SU-DHL-6 (cell line): ENCODE results near the gene EGFL8.

Source experiments
- H2AFZ ChIP-seq: fragments of 200-600 bp; sonication (generic); 2 replicates; pipeline ENCODE4 v1.6.1; 2014; ENCODE audit warnings: low read depth, mild to moderate bottlenecking, moderate library complexity, mixed read lengths, antibody characterized with exemption, low read length; ENCODE audit not compliant: severe bottlenecking
- H3F3A ChIP-seq: fragments of 200-600 bp; shearing (Covaris generic); 2 replicates; pipeline ENCODE4 v1.6.0; 2016; ENCODE audit warnings: antibody characterized with exemption, mild to moderate bottlenecking; ENCODE audit not compliant: insufficient read depth
- H3K27ac ChIP-seq: fragments of 200-600 bp; sonication (generic); 2 replicates; pipeline ENCODE4 v1.5.1; 2016; ENCODE audit warnings: low read depth, mild to moderate bottlenecking, low read length, moderate library complexity, mixed read lengths
- H3K27me3 ChIP-seq: fragments of 200-600 bp; sonication (generic), shearing (Covaris generic); 2 replicates; pipeline ENCODE4 v1.6.0; 2014; ENCODE audit warnings: mild to moderate bottlenecking, low read length
- H3K36me3 ChIP-seq: fragments of 200-600 bp; sonication (generic); 2 replicates; pipeline ENCODE4 v1.6.1; 2014; ENCODE audit warnings: mild to moderate bottlenecking, low read length, mixed read lengths
- H3K4me2 ChIP-seq: fragments of 300-600, 200-600 bp; shearing (Covaris generic), sonication (generic); 2 replicates; pipeline ENCODE4 v1.6.0; 2014; ENCODE audit warnings: low read length, low read depth, mild to moderate bottlenecking; ENCODE audit not compliant: poor library complexity, severe bottlenecking
- H3K4me3 ChIP-seq: fragments of 200-600 bp; sonication (generic); 2 replicates; pipeline ENCODE4 v1.5.1; 2014; ENCODE audit warnings: antibody characterized with exemption, low read length, mild to moderate bottlenecking, mixed read lengths; ENCODE audit not compliant: insufficient read depth, poor library complexity, severe bottlenecking
- H3K79me2 ChIP-seq: fragments of 200-600 bp; sonication (generic); 2 replicates; pipeline ENCODE4 v1.6.1; 2014; ENCODE audit warnings: mild to moderate bottlenecking, low read length, moderate library complexity; ENCODE audit not compliant: insufficient read depth
- H3K9ac ChIP-seq: fragments of 200-600 bp; sonication (generic); 2 replicates; pipeline ENCODE4 v1.7.0; 2014; ENCODE audit warnings: mild to moderate bottlenecking, low read length
- H3K9me2 ChIP-seq: fragments of 200-600 bp; sonication (generic); replicated peaks from 2 replicates; pipeline ENCODE4 v1.6.1; 2014; ENCODE audit warnings: low read length; ENCODE audit not compliant: insufficient read depth
- H3K9me3 ChIP-seq: fragments of 200-600 bp; sonication (generic); 2 replicates; pipeline ENCODE4 v1.6.1; 2014; ENCODE audit warnings: low read length, mixed read lengths; ENCODE audit not compliant: insufficient read depth
- H4K20me1 ChIP-seq: fragments of 200-600 bp; sonication (generic); 2 replicates; pipeline ENCODE4 v1.6.1; 2014; ENCODE audit warnings: low read depth, mild to moderate bottlenecking, antibody characterized with exemption, low read length, moderate library complexity, mixed read lengths
- CTCF ChIP-seq: fragments of 200-600 bp; sonication (generic); IDR thresholded peaks from one replicate; pipeline ENCODE4 v1.5.1; 2017; ENCODE audit warnings: antibody characterized with exemption, mild to moderate bottlenecking, low read length, moderate library complexity; ENCODE audit not compliant: insufficient read depth, poor library complexity, severe bottlenecking
- EZH2phosphoT487 ChIP-seq: fragments of 200-600 bp; sonication (generic), shearing (Covaris generic); conservative IDR thresholded peaks from 2 replicates; pipeline ENCODE4 v1.6.1; 2018; ENCODE audit warnings: mild to moderate bottlenecking, antibody characterized with exemption, low read length, moderate library complexity, mixed read lengths

The EGFL8 gene

DNA sequence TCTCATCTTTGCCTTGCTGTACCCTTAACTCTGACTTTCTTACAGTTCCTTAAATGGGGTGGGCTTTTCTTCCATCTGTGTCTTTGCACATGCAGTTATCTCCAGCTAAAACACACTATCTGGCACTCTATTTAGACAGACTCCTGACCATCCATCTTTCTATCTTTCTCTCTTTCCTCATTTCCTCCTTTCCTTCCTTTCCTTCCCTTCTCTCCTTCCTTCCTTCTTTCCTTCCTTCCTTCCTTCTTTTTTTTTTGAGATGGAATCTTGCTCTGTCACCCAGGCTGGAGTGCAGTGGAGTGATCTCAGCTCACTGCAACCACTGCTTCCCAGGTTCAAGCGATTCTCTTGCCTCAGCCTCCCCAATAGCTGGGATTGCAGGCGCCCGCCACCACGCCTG lies 51.2 kb downstream of the EGFL8 start:
- Histone ChIP-seq H3K9me2 (no peaks in the 10 kb centered on the region), H3K4me3 (no peak overlapping the region), H3K4me2 (no peak overlapping the region), H3F3A (no peaks in the 10 kb centered on the region), H3K9me3 (no peaks in the 10 kb centered on the region), H4K20me1 (no peaks in the 10 kb centered on the region), H3K36me3 (no peaks in the 10 kb centered on the region), H3K9ac (no peak overlapping the region), H2AFZ (no peak overlapping the region), H3K79me2 (no peaks in the 10 kb centered on the region), H3K27ac (no peak overlapping the region), H3K27me3 (no peaks in the 10 kb centered on the region)
- no peak for TF ChIP-seq CTCF
- no peak for TF ChIP-seq EZH2phosphoT487

DNA sequence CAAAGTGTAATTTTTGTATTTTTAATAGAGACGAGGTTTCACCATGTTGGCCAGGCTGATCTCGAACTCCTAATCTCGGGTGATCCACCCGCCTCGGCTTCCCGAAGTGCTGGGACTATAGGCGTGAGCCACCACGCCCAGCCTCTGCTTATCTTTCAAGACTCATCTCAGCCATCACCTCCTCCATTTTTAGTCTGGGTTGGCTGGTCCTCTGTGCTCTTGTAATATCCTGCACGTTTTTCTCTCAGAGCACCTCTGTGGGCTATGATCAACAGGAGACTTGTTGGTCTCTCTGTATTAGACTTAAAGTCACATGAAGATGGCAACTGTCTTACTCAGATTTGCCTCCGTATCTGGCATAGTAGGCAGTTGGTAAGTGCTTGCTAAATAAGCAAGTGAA lies 51.9 kb downstream of the EGFL8 start:
- no peak overlapping the region for H3K27ac ChIP-seq
- no peaks in the 10 kb centered on the region for H3K9me2 ChIP-seq
- no peak overlapping the region for H3K4me2 ChIP-seq
- H3K9me3 ChIP-seq, result no peaks in the 10 kb centered on the region
- no peak overlapping the region for H3K9ac ChIP-seq
- no peaks in the 10 kb centered on the region for H3K79me2 ChIP-seq
- no peak overlapping the region for H2AFZ ChIP-seq
- no peaks in the 10 kb centered on the region for H3K36me3 ChIP-seq
- H3F3A ChIP-seq, result no peaks in the 10 kb centered on the region
- no peaks in the 10 kb centered on the region for H4K20me1 ChIP-seq
- no peak for TF ChIP-seq EZH2phosphoT487
- no peak for TF ChIP-seq CTCF
- H3K27me3 ChIP-seq, result no peaks in the 10 kb centered on the region
- H3K4me3 ChIP-seq, result no peak overlapping the region

DNA sequence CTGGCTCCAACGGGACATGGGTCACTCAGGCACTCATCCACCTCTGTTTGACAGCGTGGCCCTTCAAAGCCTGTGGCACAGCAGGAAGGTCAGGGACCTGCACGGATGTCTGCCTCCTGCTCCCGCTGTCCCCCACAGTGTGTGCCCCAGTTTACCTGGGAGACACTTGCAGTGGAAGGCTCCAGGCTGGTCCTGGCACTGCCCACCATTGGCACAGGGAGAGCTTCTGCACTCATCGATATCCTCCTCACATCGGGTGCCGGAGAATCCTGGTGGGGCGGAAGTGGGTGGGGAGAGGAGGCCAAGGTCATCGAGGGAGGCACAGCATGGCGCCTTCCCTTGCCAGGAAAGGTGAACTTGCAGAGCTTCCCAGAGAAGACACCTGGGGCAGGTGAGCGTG lies 52.6 kb downstream of the EGFL8 start:
- Histone ChIP-seq H3K9ac (no peak overlapping the region), H3K9me3 (no peaks in the 10 kb centered on the region), H3K4me2 (no peak overlapping the region), H3K27me3 (no peaks in the 10 kb centered on the region), H4K20me1 (no peaks in the 10 kb centered on the region), H3K27ac (no peak overlapping the region), H2AFZ (no peak overlapping the region), H3K79me2 (no peaks in the 10 kb centered on the region), H3K4me3 (no peak overlapping the region), H3K36me3 (no peaks in the 10 kb centered on the region), H3F3A (no peaks in the 10 kb centered on the region), H3K9me2 (no peaks in the 10 kb centered on the region)
- TF ChIP-seq EZH2phosphoT487, result no peak
- TF ChIP-seq CTCF, result no peak
